BJ (cell line): ENCODE measurements around the gene CNPY1. TPM values are rescaled to one million over a fixed set of nuclear protein-coding genes. Genes with fewer than 3 reads are reported as not detected.

ENCODE experiments used
- CTCF ChIA-PET: fragments of 350-600 bp; formaldehyde crosslinking; extraction: SDS; loops from one replicate; lab custom pipeline; 2021; ENCODE audit warnings: antibody characterized with exemption, inconsistent platforms; lab: Yijun Ruan, JAX
- POLR2A ChIA-PET: fragments of 300-600 bp; sonication (Branson Sonifier 250); formaldehyde crosslinking; extraction: SDS; loops from one replicate; lab custom pipeline; 2021; ENCODE audit warnings: antibody characterized with exemption; lab: Charles Lee
- DNase-seq: peaks from one replicate; pipeline ENCODE4 v3.0.0-alpha.2; 2011; ENCODE audit warnings: low read depth
- H3K27me3 ChIP-seq: 2 replicates; pipeline ENCODE4 v1.6.0; 2011; ENCODE audit warnings: low read length; ENCODE audit not compliant: control insufficient read depth, insufficient read depth
- H3K36me3 ChIP-seq: 2 replicates; pipeline ENCODE4 v1.5.1; 2011; ENCODE audit warnings: low read length; ENCODE audit not compliant: control insufficient read depth, insufficient read depth
- H3K4me3 ChIP-seq: 2 replicates; pipeline ENCODE4 v1.5.1; 2011; ENCODE audit warnings: low read depth, mild to moderate bottlenecking, control low read depth, low read length
- polyA plus RNA-seq: library from polyadenylated mRNA; depleted of rRNA; stranded (reverse); fragments of >200 nt; gene quantifications from 2 replicates; pipeline ENCODE4 v1.2.3, GENCODE V29; 2011
- TF ChIP-seq, protein P1 (sequence below): IDR thresholded peaks from 2 replicates; pipeline ENCODE4 v1.5.1; 2011; ENCODE audit warnings: low read depth, mild to moderate bottlenecking, control low read depth, inconsistent platforms, low read length, moderate library complexity; ENCODE audit not compliant: insufficient read depth

Gene CNPY1
- polyA plus RNA-seq, 1 experiment, result not detected

DNA sequence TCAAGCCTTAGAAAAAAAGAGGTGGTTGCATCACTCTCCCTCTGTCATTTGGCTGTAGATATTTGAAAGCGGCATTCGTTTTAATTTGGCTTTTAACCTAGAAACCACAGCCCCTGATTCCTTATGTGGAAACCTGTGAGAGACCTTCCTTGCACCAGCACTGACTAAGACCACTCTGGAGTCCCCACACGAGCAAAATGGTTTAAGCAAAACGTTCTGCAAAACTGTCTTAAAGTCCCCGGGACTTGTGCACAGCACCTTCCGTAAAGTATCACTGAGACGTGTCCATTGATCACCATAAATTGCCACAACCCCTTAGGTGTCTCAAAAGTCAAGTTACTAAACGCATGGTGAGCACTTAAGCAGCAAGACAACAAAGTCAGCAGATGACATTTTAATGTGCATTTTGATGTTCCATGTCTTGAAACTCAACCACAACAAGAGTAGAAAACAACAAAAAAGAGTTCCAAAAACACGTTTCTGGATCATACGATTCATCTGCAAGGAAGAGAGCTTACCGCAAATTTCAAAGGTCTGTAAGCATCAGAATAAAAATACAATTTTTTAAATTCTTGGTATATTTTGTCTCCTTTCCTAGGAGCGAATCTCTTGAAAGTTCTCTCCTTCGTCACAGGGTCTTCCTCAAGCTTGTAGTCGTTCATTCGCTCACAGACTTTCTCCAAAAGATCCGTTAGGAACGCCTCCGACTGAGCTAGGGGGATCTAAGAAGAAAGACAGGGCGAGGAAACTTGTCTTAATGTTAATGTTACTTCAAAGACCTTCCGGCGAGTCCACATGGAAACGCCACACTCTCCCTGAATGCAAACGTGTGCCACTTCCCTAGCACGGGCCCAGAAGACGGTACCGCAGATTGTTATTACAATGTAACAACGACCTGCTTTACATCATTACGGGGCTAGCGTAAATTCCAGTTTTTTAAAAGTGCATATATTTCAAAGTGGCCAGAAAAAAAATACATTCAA is 37.7 kb downstream of the CNPY1 start:
- TF ChIP-seq, protein P1, sequence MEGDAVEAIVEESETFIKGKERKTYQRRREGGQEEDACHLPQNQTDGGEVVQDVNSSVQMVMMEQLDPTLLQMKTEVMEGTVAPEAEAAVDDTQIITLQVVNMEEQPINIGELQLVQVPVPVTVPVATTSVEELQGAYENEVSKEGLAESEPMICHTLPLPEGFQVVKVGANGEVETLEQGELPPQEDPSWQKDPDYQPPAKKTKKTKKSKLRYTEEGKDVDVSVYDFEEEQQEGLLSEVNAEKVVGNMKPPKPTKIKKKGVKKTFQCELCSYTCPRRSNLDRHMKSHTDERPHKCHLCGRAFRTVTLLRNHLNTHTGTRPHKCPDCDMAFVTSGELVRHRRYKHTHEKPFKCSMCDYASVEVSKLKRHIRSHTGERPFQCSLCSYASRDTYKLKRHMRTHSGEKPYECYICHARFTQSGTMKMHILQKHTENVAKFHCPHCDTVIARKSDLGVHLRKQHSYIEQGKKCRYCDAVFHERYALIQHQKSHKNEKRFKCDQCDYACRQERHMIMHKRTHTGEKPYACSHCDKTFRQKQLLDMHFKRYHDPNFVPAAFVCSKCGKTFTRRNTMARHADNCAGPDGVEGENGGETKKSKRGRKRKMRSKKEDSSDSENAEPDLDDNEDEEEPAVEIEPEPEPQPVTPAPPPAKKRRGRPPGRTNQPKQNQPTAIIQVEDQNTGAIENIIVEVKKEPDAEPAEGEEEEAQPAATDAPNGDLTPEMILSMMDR, result no peak
- POLR2A ChIA-PET, result no interaction called here
- H3K27me3 ChIP-seq, result peaks cover 20% of the 10 kb centered on the region

DNA sequence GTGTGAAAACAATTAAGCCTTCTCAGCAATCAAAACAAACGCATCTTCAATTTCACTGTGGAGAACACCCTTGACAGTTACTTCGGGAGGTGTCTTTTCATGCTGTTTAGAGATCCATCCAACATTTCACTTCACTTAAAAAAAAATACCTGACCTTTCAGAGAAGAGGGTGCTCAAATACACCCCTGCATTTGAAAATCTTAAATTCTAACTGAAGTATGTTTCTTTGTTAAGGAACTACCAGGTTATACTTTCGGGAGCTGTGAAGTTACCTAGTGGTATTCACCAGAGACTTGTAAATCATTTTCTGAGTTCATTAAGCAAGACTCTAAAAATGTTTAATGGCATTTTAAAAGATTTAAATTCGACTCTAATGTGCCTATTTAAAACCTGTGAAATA is 38.8 kb downstream of the CNPY1 start:
- Histone ChIP-seq H3K4me3 (no peak overlapping the region), H3K27me3 (peaks cover 23% of the 10 kb centered on the region), H3K36me3 (no peaks in the 10 kb centered on the region)
- TF ChIP-seq, protein P1, result no peak
- DNase-seq, result no peak
- CTCF ChIA-PET, result no interaction called here
- POLR2A ChIA-PET, result no interaction called here

More for the DNA sequence above, 37.7 kb downstream of the CNPY1 start:
- Histone ChIP-seq H3K36me3 (no peaks in the 10 kb centered on the region), H3K4me3 (no peak overlapping the region)
- no peak for DNase-seq
- CTCF ChIA-PET, result no interaction called here

DNA sequence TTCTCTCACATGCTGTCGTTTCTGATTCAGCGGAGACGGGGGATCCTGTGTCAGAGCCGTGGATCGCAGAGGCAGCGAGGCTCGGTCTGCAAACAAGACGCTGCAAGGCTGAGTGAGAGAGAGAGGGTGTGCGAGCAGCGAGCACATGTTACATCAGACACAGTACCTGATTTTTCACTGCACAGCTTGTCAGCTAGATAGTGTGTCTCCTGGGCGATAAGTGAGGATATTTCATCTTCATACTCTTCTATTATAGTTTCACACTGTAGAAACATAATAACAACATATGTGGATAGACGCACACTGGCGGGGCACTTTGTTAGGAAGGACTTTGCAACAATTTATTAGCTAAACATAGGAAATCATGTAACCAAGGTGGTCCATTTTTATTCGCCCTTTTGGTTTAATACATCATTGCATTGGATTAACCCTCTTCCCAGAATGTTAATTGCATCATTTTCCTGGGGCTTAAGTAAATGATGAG is 39.5 kb downstream of the CNPY1 start:
- ChIA-PET CTCF (no interaction called here), POLR2A (no interaction called here)
- TF ChIP-seq, protein P1, result no peak
- Histone ChIP-seq H3K4me3 (no peak overlapping the region), H3K27me3 (peaks cover 23% of the 10 kb centered on the region), H3K36me3 (no peaks in the 10 kb centered on the region)
- DNase-seq, result no peak

DNA sequence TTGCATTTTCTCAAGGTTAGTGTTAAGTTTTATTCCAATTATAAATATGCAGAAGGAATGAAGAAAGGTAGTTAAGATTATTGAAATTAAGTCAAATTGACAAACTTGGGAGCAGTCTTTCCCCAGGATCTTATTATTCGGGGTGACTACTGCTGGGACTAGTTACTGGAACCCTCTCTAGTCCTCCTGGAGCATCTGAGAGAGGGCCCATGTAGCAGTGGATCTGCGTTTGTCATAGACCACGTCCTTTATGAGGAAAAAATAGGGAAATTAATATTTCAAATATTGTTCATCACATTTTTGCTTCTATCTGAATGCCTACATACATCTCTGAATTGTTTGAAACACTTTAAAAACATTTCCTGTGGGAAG is 41.0 kb downstream of the CNPY1 start:
- DNase-seq, result no peak
- Histone ChIP-seq H3K4me3 (no peak overlapping the region), H3K36me3 (no peaks in the 10 kb centered on the region), H3K27me3 (peaks cover 23% of the 10 kb centered on the region)
- ChIA-PET CTCF (no interaction called here), POLR2A (no interaction called here)
- TF ChIP-seq, protein P1, result no peak

DNA sequence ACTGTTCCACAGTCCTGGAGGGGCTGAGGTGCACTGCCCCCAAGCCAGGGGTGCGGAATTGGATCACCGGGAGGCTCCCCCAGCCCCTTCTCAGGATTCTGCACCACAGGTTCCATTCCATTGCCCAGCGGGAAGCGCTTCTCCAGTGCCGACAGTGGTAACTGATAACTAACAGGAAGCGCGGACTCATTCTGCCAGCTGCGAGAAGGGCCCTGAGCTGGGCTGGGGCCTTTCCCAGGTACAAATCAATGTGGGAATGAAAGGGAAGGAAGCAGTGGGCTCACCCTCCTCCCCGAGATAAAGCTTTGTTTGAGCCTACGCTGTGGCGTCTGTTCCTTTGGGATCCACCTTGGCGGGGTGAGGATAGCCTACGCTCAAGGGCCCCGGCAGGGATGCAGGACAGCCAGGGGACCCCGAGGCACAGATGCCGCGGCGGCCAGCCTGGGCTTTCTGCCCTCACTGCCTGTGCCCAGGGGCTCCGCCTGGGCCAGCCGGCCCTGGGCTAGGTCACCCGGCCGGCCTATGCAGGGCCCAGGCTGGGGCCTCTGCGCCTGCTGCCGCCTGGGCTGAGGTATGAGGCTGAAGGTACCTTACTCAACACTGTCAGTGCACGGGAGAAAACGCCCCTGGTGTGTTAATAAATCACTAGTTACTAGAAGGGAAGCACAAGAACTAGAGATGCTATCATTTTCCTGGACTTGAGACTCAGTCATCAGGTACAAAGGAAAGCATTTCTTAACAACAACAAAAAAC is 49.0 kb downstream of the CNPY1 start:
- POLR2A ChIA-PET, result no interaction called here
- TF ChIP-seq, protein P1, result no peak
- Histone ChIP-seq H3K27me3 (no peaks in the 10 kb centered on the region), H3K36me3 (no peaks in the 10 kb centered on the region), H3K4me3 (no peak overlapping the region)
- CTCF ChIA-PET, result no interaction called here
- DNase-seq, result no peak
